Naive thymus-derived CD4-positive, alpha-beta T cell (primary cell): Measurements from ENCODE around the gene CRYM. TPM values are rescaled to one million over a fixed set of nuclear protein-coding genes. Genes with fewer than 3 reads are reported as not detected.
"Not testable (repeated sequence)": the region's sequence is repeated elsewhere in the genome, so short reads cannot be mapped to it uniquely, and the experiment has no call there.

ENCODE experiments used
- ATAC-seq: fragments of 150-1000 bp; cut with Tn5 transposase; 2 replicates; pipeline ENCODE4 v1.10.0; 2021; ENCODE audit warnings: mild to moderate bottlenecking, moderate library complexity
- CTCF ChIA-PET: fragments of 350-600 bp; sonication (Branson Sonifier 250); formaldehyde crosslinking; loops from one replicate; lab custom pipeline; 2021; ENCODE audit warnings: antibody characterized with exemption; lab: Charles Lee
- POLR2A ChIA-PET: fragments of 350-600 bp; sonication (Branson Sonifier 250); formaldehyde crosslinking; loops from one replicate; lab custom pipeline; 2021; ENCODE audit warnings: antibody characterized with exemption, inconsistent platforms; lab: Charles Lee
- DNase-seq, 9 donors: peaks; one replicate each; pipeline versions ENCODE4 v3.0.0 to v3.0.0-alpha.2; 2020 to 2022; ENCODE audit warnings: mixed read lengths in 1 of 9
- H3K27ac ChIP-seq: one replicate; pipeline ENCODE4 v1.7.0; 2013; ENCODE audit warnings: mild to moderate bottlenecking, low read depth, low read length, moderate library complexity
- H3K27me3 ChIP-seq, 2 donors: one replicate each; pipeline ENCODE4 v1.7.0; 2013; ENCODE audit warnings: low read length in 2 of 2, mild to moderate bottlenecking in 2 of 2, moderate library complexity in 2 of 2; ENCODE audit not compliant: control insufficient read depth in 2 of 2, insufficient read depth in 2 of 2
- H3K36me3 ChIP-seq, 3 experiments: 1 replicate in 2 of 3; 2 replicates in 1 of 3; pipeline ENCODE4 v1.7.0; 2013; ENCODE audit warnings: low read length in 3 of 3, mild to moderate bottlenecking in 3 of 3, moderate library complexity in 1 of 3; ENCODE audit not compliant: insufficient read depth in 3 of 3, control insufficient read depth in 2 of 3
- H3K4me1 ChIP-seq, 2 donors: one replicate each; pipeline ENCODE4 v1.7.0; 2013; ENCODE audit warnings: low read length in 2 of 2, mild to moderate bottlenecking in 2 of 2, moderate library complexity in 1 of 2; ENCODE audit not compliant: control insufficient read depth in 2 of 2, insufficient read depth in 2 of 2
- H3K4me3 ChIP-seq: 2 replicates; pipeline ENCODE4 v1.7.0; 2013; ENCODE audit warnings: mild to moderate bottlenecking, low read length
- H3K9me3 ChIP-seq, 3 experiments: 1 replicate in 2 of 3; 2 replicates in 1 of 3; pipeline ENCODE4 v1.7.0; 2013; ENCODE audit warnings: low read length in 3 of 3; ENCODE audit not compliant: control insufficient read depth in 2 of 3
- H3K27ac Mint-ChIP-seq, 9 donors: one replicate each; pipeline ENCODE4 v1.8.0; 2020 to 2022; ENCODE audit warnings: mixed read lengths in 9 of 9, mild to moderate bottlenecking in 8 of 9, moderate library complexity in 5 of 9, inconsistent platforms in 2 of 9
- H3K27me3 Mint-ChIP-seq, 5 donors: one replicate each; pipeline ENCODE4 v1.8.0; 2021 to 2022; ENCODE audit warnings: mixed read lengths in 5 of 5, mild to moderate bottlenecking in 1 of 5
- H3K36me3 Mint-ChIP-seq, 5 donors: one replicate each; pipeline ENCODE4 v1.8.0; 2020 to 2022; ENCODE audit warnings: mixed read lengths in 5 of 5, mild to moderate bottlenecking in 3 of 5, inconsistent platforms in 1 of 5
- H3K4me1 Mint-ChIP-seq, 7 donors: one replicate each; pipeline ENCODE4 v1.8.0; 2020 to 2022; ENCODE audit warnings: mixed read lengths in 7 of 7, mild to moderate bottlenecking in 3 of 7, inconsistent platforms in 1 of 7
- H3K4me3 Mint-ChIP-seq, 10 donors: one replicate each; pipeline ENCODE4 v1.8.0; 2020 to 2022; ENCODE audit warnings: mild to moderate bottlenecking in 10 of 10, mixed read lengths in 10 of 10, moderate library complexity in 6 of 10, inconsistent platforms in 2 of 10
- H3K9me3 Mint-ChIP-seq, 11 donors: one replicate each; pipeline ENCODE4 v1.8.0; 2020 to 2022; ENCODE audit warnings: mixed read lengths in 11 of 11, mild to moderate bottlenecking in 4 of 11, inconsistent platforms in 1 of 11, moderate library complexity in 1 of 11
- intact Hi-C, 2 donors: fragments of 100-400 bp; cut with micrococcal nuclease; formaldehyde crosslinking; loops; one replicate each; pipeline ENCODE4 v1.15.1; 2023
- polyA plus RNA-seq, 2 donors: library from polyadenylated mRNA; unstranded; fragments of 300-500 nt; fragmentation: Illumina TruSeq; gene quantifications; one replicate each; pipeline ENCODE4 v1.2.3, GENCODE V29; 2021
- total RNA-seq, 6 experiments: library from RNA in 5 of 6; stranded (reverse) in 5 of 6; gene quantifications; 1 replicate in 5 of 6; 2 replicates in 1 of 6; pipeline ENCODE4 v1.2.3 and lab custom pipeline; 2021 to 2026

Gene CRYM
- total and polyA plus RNA-seq, 7 experiments from 2014 or later: 0.44 TPM; not detected in 6

DNA sequence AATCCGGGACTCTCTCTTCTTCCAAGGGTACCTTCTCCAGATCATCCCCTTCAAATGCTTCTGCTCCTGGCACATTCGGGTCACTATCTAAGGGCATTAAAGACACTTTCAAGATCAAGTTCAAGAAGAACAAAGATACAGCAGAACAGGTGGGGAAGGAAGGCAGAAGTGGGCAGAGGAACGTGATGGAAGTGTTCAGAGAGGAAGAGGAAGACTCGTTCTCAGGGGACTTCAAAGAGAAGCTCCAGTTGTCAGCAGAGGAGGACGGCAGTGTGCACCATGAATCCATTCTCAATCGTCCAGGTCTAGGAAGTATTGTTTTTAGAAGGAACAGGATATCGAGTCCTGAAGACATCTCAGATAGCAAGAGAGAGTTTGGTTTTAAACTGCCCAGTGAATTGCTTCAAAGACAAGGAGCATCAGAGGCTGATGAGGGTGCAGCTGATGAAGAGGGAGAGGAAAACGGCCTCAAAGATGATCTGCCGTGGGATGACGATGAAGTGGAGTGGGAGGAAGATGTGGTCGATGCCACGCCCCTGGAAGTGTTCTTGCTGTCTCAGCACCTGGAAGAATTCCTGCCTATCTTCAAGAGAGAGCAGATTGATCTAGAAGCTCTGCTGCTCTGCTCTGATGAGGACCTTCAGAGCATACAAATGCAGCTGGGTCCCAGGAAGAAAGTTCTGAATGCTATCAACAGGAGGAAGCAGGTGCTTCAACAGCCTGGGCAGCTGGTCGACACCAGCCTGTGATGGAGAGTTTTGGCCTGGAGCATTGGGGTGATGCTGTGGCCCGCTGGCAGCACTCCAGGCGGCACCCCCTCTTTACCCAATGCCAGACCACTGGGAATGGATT, 27.8 kb downstream of the CRYM start:
- H3K4me3 Mint-ChIP-seq: no peak overlapping the region
- Histone ChIP-seq H3K36me3 (no peaks in the 10 kb centered on the region), H3K4me1 (no peaks in the 10 kb centered on the region), H3K9me3 (no peaks in the 10 kb centered on the region), H3K27ac (no peak overlapping the region), H3K27me3 (no peaks in the 10 kb centered on the region), H3K4me3 (no peak overlapping the region)
- ATAC-seq: no peak
- H3K36me3 Mint-ChIP-seq: no peaks in the 10 kb centered on the region
- peaks cover 14 to 37% (median 24%) of the 10 kb centered on the region in 5 donors for H3K27me3 Mint-ChIP-seq
- no peak overlapping the region for H3K27ac Mint-ChIP-seq
- ChIA-PET CTCF (no interaction called here), POLR2A (no interaction called here)
- no peaks in the 10 kb centered on the region for H3K4me1 Mint-ChIP-seq
- intact Hi-C loops: no loop called here
- no peak for DNase-seq
- no peaks in the 10 kb centered on the region for H3K9me3 Mint-ChIP-seq

DNA sequence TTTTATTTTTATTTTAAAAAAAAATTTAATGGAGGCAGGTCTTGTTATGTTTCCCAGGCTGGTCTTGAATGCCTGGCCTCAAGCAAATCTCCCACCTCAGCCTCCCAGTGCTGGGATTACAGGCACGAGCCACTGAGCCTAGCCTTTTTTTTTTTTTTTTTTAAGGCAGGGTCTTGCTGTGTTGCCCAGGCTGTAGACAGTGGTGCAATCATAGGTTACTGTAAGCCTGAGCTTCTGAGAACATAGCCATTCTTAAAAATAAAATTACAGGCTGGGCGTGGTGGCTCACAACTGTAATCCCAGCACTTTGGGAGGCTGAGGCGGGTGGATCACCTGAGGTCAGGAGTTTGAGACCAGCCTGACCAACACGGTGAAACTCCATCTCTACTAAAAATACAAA, 29.9 kb downstream of the CRYM start:
- H3K27ac Mint-ChIP-seq, intact Hi-C loops, ATAC-seq, H3K4me1 ChIP-seq, H3K27me3 ChIP-seq, H3K4me3 Mint-ChIP-seq, H3K9me3 Mint-ChIP-seq, H3K4me3 ChIP-seq, DNase-seq, CTCF ChIA-PET, H3K4me1 Mint-ChIP-seq, H3K9me3 ChIP-seq, H3K36me3 Mint-ChIP-seq, POLR2A ChIA-PET, H3K27ac ChIP-seq, H3K36me3 ChIP-seq: not testable (repeated sequence)
- H3K27me3 Mint-ChIP-seq: peaks cover 14 to 38% (median 28%) of the 10 kb centered on the region in 5 donors

DNA sequence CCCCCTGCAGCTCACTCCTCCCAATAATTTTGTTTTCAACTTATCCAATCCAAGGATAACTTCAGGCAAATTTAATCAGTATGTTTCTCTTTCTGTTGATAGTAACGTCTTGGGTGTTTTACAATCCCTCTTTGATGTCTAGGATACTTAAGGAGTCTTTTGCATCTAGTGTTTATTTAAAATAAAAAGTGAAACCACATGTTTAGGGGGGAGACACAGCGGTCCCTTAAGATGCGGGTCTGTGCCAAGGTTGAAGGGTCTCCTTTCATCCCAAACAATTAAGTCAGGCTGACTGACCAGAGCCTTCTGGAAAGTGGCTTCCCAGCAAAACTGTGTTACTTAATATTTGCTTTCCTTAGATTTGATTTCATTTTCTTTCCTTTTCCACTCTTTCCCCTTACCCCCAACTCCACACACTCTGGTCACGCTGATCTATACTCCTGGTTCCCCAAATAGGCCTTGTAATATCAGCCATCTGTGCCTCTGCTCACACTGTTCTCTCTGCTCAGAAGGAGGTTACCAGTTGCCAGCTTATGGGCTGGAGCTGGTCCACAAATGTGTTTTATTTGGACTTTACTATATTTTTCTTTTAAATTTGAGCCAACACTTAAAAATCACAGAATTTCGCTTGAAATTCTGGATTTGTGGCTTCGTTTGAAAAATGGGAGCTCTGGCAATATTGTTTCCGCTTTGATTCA, 33.4 kb downstream of the CRYM start:
- CTCF ChIA-PET: no interaction called here
- Mint-ChIP-seq H3K36me3 (no peaks in the 10 kb centered on the region), H3K4me1 (no peaks in the 10 kb centered on the region), H3K9me3 (no peaks in the 10 kb centered on the region), H3K27me3 (peaks cover 8 to 27% (median 24%) of the 10 kb centered on the region in 5 donors), H3K4me3 (no peak overlapping the region), H3K27ac (no peak overlapping the region)
- H3K27me3 ChIP-seq: no peaks in the 10 kb centered on the region
- intact Hi-C loops: no loop called here
- POLR2A ChIA-PET: no interaction called here
- DNase-seq: no peak
- no peaks in the 10 kb centered on the region for H3K9me3 ChIP-seq
- no peak for ATAC-seq
- no peak overlapping the region for H3K4me3 ChIP-seq
- no peak overlapping the region for H3K27ac ChIP-seq
- no peaks in the 10 kb centered on the region for H3K36me3 ChIP-seq
- no peaks in the 10 kb centered on the region for H3K4me1 ChIP-seq

DNA sequence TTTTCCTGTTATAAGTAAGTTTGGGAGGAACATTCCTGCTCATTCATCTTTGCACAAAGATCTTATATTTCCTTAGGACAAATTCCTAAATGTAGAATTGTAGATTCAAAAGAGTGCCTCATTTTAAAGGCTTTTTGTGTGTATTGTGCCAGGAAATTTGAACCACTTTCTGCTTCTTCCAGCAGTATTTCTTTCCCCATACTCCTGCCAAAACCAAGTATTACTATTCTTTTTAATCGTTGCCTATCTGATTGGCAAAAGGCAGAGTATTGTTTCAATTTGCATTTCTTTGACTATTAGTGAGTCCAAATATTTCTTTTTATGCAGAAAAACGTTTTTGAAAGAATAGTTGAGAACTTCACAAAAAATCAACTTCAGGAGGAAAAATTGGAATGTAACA, 35.3 kb downstream of the CRYM start:
- no peak overlapping the region for H3K27ac Mint-ChIP-seq

DNA sequence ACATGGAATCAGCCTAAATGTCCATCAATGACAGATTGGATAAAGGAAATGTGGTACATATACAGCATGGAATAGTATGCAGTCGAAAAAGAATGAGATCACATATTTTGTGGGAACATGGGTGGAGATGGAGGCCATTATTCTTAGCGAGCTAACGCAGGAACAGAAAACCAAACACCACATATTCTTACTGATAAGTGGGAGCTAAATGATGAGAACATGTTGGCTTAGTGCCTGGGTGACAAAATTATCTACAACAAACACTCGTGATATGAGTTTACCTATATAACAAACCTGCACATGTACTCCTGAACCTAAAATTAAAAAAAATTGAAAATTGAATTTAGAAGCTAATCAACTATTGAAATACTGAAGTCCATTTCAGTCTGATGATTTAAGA, 38.4 kb downstream of the CRYM start:
- ChIA-PET POLR2A (no interaction called here), CTCF (interaction anchor here (1.0 kb wide), 1 partner anchor 9 kb away, joined by 3 read pairs; no protein-coding TSS in a partner anchor)
- Mint-ChIP-seq H3K9me3 (no peaks in the 10 kb centered on the region), H3K4me3 (no peak overlapping the region), H3K27ac (no peak overlapping the region), H3K36me3 (no peaks in the 10 kb centered on the region), H3K27me3 (peaks cover 16 to 27% (median 17%) of the 10 kb centered on the region in 5 donors), H3K4me1 (no peaks in the 10 kb centered on the region)
- ATAC-seq (no peak), DNase-seq (no peak)
- no peaks in the 10 kb centered on the region for H3K27me3 ChIP-seq
- no peak overlapping the region for H3K4me3 ChIP-seq
- H3K9me3 ChIP-seq: no peaks in the 10 kb centered on the region
- H3K36me3 ChIP-seq: no peaks in the 10 kb centered on the region
- intact Hi-C loops: no loop called here
- H3K4me1 ChIP-seq: no peaks in the 10 kb centered on the region
- no peak overlapping the region for H3K27ac ChIP-seq

More for the DNA sequence above, 35.3 kb downstream of the CRYM start:
- Mint-ChIP-seq H3K4me3 (no peak overlapping the region), H3K9me3 (no peaks in the 10 kb centered on the region), H3K4me1 (no peaks in the 10 kb centered on the region), H3K36me3 (no peaks in the 10 kb centered on the region), H3K27me3 (peaks cover 8 to 27% (median 16%) of the 10 kb centered on the region in 5 donors)
- intact Hi-C loops: no loop called here
- ChIA-PET CTCF (no interaction called here), POLR2A (no interaction called here)
- Histone ChIP-seq H3K4me1 (no peaks in the 10 kb centered on the region), H3K27ac (no peak overlapping the region), H3K9me3 (no peaks in the 10 kb centered on the region), H3K27me3 (no peaks in the 10 kb centered on the region), H3K4me3 (no peak overlapping the region), H3K36me3 (no peaks in the 10 kb centered on the region)
- no peak for ATAC-seq
- no peak for DNase-seq

DNA sequence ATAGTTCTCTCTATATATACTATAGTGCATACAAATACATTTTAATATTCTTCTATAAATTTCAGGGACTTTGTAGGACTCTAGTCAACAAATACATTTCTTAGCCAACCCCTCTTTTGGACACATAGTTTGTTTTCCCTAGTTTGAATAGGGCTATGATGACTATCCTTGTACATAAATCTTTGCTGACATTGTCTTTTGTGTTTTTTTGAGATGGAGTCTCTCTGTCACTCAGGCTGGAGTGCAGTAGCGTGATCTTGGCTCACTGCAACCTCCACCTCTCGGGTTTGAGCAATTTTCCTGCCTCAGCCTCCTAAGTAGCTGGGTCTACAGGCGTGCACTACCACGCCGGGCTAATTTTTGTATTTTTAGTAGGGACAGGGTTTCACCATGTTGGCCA, 41.3 kb downstream of the CRYM start:
- Mint-ChIP-seq H3K27ac (no peak overlapping the region), H3K27me3 (peaks cover 13 to 34% (median 31%) of the 10 kb centered on the region in 5 donors), H3K4me1 (no peaks in the 10 kb centered on the region), H3K4me3 (no peak overlapping the region), H3K9me3 (peaks cover 0 to 1% (median 0%) of the 10 kb centered on the region in 11 donors), H3K36me3 (no peaks in the 10 kb centered on the region)
- no peaks in the 10 kb centered on the region for H3K36me3 ChIP-seq
- ATAC-seq (no peak), DNase-seq (no peak)
- no peaks in the 10 kb centered on the region for H3K27me3 ChIP-seq
- ChIA-PET POLR2A (no interaction called here), CTCF (no interaction called here)
- H3K4me3 ChIP-seq: no peak overlapping the region
- intact Hi-C loops: no loop called here
- no peak overlapping the region for H3K27ac ChIP-seq
- no peaks in the 10 kb centered on the region for H3K9me3 ChIP-seq
- H3K4me1 ChIP-seq: no peaks in the 10 kb centered on the region
